HCEC 1CT (cell line): ENCODE results near the gene KRT27.
"Not testable (repeated sequence)": the region's sequence is repeated elsewhere in the genome, so short reads cannot be mapped to it uniquely, and the experiment has no call there.

Experiments
- DNase-seq: peaks from one replicate; pipeline ENCODE4 v3.0.0-alpha.2; 2017

The KRT27 gene

DNA sequence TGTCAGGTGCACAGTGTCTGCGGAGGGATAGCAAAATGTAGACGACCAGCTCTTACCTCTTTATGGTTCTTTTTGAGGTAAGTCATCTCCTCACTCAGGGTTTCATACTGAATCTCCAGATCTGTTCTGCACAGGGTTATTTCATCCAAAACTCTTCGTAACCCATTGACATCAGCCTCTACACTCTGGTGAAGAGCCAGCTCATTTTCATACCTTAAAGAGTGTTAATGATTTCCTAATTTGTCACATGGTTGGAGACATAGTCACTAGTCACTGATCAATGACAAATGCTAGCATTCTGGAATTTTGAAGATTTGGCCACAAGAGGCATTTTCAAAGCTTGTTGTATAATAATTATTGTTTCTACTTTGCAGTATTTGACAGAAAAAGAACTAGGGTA is 28.5 kb downstream of the KRT27 start:
- DNase-seq = no peak

GRCh38 chr17:40751065-40751464 is 31.3 kb downstream of the KRT27 start:
- no peak for DNase-seq

DNA sequence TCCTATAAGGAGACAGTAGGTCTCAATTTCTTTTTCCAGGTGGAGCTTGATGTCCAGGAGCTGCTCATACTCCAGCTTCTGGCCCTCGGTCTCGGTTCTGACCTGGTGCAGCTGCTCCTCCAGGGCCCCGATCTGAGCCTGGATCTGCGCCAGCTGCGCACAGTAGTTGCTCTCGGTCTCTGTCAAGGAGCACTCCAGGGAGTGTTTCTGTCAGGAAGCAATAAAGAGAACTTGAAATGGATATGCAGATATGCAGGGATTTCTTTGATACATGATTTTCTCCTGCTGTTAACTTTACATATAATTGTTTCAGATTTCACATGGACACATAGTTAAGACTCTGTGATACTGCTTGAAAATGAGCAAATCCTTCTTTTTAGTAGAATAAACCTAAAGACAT is 32.0 kb downstream of the KRT27 start:
- no peak for DNase-seq

DNA sequence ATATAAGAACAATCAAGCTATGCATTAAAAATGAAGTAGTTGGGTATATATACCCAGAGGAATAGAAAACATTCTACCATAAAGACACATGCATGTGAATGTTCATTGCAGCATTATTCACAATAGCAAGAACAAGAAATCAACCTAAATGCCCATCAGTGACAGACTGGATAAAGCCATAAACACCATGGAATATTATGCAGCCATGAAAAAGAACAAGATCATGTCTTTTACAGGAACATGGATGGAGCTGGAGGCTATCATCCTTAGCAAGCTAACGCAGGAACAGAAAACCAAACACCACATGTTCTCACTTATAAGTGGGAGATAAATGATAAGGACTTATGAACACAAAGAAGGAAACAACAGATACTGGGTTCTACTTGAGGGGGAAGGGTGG is 33.7 kb downstream of the KRT27 start:
- not testable (repeated sequence) for DNase-seq

DNA sequence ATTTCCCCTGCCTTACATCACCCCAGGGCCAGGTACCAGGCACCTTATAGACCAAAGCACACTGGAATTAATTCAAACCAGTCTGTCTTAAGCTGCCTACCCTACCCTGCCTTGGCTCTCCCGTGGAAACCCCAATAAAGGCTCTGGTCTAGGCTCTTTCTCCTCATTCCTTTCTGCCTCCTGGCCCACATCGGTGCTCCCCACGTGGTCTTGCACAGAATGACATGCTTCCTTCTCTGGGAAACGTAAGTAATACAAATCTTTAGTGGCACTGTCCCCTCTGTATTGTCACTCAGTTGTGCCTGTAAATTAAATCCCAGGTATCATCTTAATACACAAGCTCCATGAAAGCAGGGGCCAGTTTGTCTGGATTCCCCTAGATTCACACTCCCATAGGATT is 43.8 kb downstream of the KRT27 start:
- DNase-seq = no peak

- DNase-seq = no peak
Observed at GRCh38 chr17:40735016-40735415, 47.3 kb downstream of the KRT27 start.

- no peak for DNase-seq
Observed at GRCh38 chr17:40734018-40734417, 48.3 kb downstream of the KRT27 start.

DNA sequence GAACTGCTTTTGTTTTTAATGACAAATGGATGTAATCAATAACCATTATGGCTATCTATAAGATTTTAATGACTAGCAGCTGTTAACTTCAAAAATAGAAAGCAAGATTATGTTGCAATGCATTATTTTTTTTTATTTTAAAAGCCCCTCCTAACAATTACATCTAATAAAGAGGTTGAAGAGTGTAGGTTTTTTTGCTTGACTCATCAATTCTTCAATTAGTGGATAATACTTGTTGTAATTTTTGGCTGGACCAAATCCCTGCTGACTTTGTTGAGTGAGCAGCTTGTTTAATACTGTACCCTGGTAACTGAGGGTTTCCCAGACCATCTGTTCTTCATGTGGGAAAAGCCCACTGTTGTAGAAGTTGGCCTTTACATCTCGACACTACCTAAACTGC is 51.4 kb downstream of the KRT27 start:
- DNase-seq = no peak

DNA sequence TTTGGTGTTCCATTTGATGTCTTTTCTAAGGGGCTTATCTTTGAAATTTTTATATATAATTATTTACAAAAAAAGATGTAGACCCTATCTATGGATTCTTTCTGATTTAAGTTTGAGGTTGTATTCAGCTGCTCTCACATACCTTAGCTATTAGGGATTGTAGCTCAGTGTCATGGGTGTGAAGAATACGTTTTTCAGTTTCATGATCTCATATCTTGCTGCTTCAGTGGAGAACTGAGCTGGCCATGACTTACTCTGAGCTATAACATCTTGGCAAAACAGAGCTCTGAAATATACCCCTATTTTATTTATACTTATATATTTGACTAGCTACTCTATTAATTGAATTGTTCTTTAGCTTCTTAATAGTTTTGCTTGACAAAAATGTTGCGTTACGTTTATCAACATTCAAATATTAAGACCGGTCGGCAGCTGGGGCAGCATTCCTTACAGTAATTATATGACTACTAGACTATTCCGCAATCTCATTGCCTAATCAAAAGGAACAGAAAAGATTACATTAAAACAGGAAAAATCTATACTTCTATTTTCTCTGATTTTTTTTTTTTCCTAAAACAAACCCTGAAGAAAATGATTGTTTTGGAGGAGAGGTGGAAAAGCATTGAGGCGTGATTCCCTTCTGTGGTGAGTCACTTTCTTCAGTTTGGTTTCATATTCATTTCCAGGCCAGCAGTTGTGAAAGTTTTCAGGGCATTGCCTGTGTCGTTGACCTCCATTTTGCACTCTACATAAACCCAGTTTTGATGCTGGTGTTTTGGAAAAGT is 54.7 kb downstream of the KRT27 start:
- no peak for DNase-seq

- peak; percentile 11 for DNase-seq
Observed at GRCh38 chr17:40726919-40727318, 55.4 kb downstream of the KRT27 start.
